GM11168 (cell line): Measurements from ENCODE around the gene CELA1.

ENCODE experiments used
- in situ Hi-C: fragments of 300-500 bp; cut with MboI; formaldehyde crosslinking; loops from one replicate; pipeline ENCODE4 v1.12.0; 2022; ENCODE audit warnings: low sequenced_read_pairs; ENCODE audit not compliant: unreplicated experiment

The CELA1 gene

GRCh38 chr12:51377099-51377984 lies 30.9 kb upstream of the CELA1 start:
- in situ Hi-C loops: no loop called here

DNA sequence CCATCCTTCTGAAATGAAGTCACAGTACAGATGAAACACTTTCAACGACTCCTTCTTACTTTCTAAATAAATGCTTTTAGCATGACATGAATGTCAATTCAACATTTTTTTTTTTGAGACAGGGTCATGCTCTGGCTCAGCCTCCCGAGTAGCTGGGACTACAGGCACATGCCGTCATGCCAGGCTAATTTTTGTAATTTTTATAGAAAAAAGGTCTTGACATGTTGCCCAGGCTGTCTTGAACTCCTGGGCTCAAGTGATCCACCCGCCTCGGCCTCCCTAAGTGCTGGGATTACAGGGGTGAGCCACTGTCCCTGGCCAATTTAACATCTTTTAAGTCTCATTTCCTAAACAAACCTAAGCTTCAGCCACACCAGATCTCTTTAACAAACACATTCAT lies 28.4 kb upstream of the CELA1 start:
- in situ Hi-C loops: no loop called here

GRCh38 chr12:51374361-51374760 lies 27.9 kb upstream of the CELA1 start:
- in situ Hi-C loops: no loop called here

DNA sequence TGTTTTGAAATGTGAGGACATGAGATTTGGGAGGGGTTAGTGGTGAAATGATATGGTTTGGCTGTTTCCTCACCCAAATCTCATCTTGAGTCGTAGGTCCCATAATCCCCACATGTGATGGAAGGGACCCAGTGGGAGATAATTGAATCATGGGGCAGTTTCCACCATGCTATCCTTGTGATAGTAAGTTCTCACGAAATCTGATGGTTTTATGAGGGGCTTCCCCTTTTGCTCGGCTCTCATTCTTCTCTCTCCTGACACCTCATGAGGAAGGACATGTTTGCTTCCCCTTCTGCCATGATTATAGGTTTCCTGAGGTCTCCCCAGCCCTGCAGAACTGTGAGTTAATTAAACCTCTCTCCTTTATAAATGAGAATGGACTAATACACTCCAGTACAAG lies 26.7 kb upstream of the CELA1 start:
- in situ Hi-C loops: no loop called here

GRCh38 chr12:51372021-51372420 lies 25.5 kb upstream of the CELA1 start:
- in situ Hi-C loops: no loop called here

- in situ Hi-C loops: no loop called here
These were observed 24.9 kb upstream of the CELA1 start for GRCh38 chr12:51371295-51371953.

- in situ Hi-C loops: no loop called here
These were observed 24.2 kb upstream of the CELA1 start for GRCh38 chr12:51370667-51371066.

DNA sequence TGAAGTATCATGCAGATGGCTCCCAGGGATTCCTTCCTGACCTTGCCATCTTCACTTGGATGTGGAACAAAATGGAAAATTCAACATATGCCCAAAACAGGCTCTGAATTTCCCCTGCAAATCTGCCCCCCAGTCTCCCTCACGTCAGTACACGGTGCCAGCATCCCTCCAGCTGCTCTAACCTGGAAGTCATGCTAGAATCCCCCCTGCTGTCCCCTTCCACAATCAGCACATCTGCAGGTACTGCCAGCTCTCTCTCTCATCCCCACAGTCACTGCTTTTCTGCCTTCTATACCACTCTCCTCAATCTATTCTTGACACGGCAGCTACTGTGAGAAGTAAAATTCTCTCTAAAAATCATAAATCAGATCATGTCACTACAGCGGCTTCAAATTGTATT lies 23.1 kb upstream of the CELA1 start:
- in situ Hi-C loops: no loop called here

DNA sequence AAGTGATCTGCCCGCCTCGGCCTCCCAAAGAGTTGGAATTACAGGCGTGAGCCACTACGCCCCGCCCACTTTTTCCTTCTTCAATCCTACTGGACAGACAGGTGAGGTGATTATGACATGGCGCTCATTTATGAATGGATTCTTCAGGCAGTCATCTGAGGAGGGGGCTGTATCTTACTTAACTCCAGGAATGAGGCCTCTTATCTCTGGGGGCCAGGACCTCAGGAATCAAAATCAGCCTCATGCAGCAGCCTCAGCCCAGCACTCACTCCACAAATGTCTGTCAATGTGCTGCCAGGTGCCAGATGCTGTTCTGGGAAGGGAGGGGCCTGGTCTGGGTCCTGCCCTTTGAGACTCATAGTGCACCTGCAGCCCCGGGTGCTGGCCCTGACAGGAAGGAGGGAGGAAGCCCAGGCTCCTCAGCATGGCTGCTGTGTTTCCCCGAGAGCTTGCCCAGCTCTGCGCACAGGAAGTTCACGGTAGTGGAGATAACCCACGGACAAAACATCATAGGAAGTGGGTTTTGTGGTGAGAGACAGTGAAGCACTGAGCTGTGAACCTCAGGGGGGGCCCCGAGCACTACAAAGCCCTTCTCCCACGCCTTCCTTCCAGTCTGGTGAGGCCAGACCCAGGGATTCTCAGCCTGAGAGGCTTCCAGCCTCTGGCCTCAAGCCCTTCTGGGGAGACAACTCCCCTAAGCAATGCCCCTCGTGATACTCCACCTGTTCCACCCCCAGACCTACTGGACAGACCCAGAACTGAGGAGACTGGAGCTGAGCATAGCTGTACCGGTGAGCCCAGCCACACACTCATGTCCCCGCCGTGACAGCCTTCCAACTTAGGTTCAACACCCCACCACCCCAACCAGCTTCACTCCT lies 22.4 kb upstream of the CELA1 start:
- in situ Hi-C loops: no loop called here

DNA sequence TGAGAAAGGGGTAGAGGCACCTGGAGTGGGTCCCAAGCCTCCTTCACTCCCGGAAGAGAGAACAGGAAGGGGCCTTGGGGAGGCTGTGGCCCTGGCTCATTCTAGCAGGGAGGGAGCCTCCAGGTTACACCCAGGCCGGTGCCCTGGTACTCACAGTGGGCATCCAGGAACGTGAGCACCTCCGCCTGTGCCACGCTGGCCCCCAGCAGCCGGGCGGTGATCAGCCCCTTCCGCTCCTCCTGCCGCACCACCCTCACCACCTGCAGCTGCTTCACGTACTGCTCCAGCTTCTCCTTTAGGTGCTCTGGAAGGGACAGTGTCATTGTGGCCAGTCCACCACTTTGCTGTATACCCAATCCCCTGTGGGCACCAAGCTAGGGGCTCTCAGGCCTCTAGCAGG lies 18.8 kb upstream of the CELA1 start:
- in situ Hi-C loops: no loop called here

GRCh38 chr12:51364001-51364400 lies 17.5 kb upstream of the CELA1 start:
- in situ Hi-C loops: no loop called here

DNA sequence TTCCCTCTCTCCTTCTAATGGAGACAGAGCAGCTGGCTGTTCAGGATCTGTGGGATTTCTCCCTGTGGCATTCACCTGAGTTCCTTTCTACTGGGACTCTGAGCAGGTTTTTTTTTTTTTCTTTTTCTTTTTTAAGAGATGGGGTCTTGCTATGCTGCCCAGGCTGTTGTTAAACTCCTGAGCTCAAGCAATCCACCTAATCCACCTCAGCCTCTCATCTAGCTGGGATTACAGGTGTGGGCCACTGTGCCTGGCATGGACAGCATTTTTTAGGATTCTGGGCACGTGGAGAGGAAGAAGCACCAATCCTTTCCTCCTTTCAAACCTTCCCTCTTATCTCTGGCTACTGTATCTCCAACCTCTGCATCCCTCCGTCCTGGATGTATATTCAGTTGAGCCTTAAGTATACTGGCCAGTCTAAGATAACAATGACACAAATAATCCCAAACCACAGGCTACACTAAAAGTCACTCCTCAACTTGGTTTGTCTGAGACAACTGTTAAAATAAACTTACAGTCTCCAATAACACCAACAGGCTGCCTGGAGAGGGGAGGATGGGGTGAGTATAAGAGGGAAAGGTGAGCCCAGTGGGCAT lies 16.4 kb upstream of the CELA1 start:
- in situ Hi-C loops: no loop called here

DNA sequence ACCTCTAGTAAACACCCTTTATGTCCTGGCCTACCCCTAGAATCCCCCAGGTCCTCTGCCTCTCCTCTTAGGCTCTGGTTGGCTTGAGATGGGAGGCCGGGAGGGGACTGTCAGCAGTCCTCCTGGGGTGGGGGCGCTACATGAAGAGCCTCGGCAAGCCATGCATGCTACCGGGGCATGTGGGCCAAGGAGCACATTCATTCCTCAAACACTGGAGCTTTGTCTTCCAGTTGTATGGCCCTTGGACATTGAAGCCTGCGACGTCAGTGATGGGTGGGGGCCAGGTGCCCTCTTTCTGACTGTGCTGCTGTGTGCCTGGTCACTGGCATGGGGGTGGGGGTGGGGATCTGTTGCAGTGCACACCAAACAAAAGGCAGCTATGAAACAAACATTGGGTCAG lies 15.8 kb upstream of the CELA1 start:
- in situ Hi-C loops: no loop called here

DNA sequence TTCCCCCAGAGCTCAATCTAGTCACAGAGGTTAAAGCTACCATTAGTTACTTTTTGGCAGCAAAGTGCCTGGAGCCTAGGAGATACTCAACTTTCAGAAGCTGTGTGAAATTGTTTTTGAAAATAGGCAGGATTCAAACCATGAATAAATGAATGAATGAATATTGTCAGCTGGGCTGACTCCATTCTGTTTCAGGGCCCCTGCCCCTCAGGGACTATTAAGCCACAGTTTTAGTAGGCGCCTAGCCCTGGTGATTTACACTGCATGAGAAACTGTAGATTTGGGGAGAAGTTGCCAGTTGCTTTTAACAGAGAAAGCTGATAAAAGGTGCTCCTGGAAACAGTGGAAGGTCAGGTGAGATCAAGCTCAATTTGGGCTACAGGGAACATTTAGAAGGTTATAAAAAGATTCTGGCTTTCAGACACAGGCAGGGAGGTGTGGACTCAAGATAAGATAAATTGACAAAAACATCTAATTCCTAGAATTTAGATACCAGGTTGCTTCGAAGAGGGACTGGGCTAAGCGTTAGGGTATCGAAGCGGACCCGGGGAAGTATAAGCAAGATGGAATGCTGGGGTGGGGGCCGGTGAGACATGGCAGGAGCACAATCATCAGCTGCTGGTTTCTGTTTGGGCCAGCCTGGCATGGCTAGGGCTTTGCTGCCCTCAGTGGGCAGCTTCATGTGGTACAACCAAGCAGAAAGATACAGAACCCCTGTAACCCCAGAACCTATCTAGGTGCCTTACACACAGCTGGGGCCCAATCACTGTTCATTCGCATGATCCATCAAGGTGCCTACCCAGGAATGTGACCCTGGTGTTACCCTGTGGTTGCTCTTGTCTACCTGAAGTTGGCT lies 14.9 kb upstream of the CELA1 start:
- in situ Hi-C loops: no loop called here

GRCh38 chr12:51360315-51360714 lies 13.8 kb upstream of the CELA1 start:
- in situ Hi-C loops: no loop called here

GRCh38 chr12:51359851-51360250 lies 13.4 kb upstream of the CELA1 start:
- in situ Hi-C loops: no loop called here

DNA sequence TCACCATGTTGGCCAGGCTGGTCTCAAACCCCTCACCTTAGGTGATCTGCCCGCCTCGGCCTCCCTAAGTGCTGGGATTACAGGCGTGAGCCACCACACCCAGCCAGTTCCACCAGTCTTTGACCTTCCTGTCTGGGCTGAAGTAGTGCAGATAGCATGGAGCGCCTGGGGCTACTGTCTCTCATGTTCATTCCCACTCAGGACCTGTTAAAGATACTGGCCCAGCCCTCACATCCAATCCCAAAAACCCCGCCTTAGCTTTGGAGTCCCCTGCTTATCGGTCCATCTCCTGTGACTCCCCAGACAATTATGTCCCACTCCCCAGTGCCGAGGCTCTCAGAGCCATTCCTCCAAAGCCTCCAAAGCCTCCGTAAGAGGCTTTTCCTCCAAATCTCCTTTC lies 12.0 kb upstream of the CELA1 start:
- in situ Hi-C loops: no loop called here

DNA sequence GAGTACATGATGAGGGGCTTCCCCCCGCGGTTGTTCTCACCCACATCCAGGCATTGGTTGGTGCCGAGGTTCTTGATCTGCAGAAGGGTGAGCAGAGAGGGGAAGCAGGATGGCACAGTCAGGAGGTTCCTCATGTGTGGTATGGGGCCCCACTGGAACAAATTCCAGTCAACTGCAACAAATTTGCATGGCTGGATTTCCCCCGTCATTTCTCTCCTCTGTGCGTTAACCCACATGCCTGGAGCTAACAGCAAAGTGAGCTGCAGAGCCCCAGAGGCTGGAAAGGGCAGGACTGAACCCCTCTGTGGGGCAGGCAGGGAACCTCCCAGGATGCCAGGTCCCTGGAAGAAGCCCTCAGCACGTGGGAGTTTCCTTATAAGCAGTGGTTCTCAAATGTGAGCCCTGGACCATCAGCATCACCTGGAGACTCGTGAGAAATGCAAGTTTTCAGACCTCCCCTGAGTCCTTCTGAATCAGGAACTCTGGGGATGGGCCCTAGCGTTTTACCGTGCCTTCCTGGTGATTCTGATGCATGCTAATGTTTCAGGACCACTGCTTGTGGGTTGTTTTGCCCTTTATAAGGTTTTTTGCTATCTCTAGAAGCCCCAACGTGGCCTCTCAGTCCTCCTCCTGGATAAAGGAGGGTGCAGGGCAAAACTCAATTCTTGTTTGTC lies 11.0 kb upstream of the CELA1 start:
- in situ Hi-C loops: no loop called here

DNA sequence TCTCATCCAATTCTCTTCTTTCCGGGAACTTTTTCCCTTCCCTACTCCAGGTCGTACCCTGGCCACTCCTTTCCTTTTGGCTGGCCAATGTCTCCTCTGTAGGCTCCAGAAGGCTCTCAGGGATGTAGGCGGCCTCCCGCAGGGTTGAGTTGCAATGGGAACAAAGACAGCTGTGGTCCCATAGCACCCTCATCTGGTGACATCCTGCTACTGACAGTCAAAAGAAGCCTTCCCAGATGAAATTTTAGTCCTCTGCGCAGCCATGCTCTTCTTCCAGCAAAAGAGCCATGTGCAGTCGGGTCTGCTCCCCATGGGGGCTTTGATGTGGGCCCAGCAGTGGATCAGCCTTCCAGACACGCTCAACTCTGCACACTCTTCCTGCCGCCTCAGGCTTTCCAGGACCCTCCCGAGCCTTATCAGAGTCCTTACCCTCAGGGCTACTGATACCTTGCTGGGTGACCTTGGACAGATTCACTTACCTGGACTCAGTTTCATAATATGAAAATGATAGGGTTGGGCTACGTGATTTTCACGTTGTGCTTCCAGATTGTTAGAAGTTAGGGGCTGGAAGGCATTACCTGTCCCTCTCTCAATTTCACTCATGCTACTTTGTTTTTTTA lies 5.5 kb upstream of the CELA1 start:
- in situ Hi-C loops: no loop called here
